ENCODE results near the gene MKS1. TPM values are rescaled to one million over a fixed set of nuclear protein-coding genes. Genes with fewer than 3 reads are reported as not detected.

The MKS1 gene
- polyA plus RNA-seq, 1 donor from 2014 or later, result 32.9 TPM

DNA sequence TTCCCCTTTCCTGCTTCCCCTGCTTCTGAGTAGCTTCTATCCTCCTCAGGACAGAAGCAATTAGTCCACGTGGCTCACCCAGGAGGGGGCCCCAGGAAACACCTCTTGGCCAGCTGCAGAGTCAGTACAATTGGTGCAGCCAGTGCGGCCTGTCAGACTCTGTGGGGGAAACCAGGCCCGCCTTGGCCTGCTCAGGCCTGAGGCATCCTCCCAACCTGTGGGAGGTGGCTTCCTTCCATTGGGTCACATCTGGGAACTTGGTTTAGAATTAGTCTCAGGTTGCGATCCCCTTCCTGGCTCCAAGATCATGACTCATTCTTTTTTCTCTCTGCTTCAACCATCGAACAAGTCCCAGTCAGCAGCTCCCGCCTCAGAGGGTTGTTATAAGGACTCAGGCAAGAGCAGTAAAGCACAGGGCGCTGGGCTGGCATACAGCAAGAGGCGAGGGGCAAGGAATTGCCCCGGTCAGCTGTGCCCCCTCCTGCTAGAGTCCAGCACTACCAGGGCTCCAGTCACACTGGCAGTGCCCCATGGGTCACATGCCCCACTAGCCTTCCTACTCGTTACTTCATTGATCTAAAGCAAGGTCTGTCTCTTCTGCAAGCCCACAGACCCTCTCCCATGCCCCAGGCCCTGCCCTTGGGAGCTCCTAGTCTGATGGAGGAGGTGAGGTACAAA lies 34.6 kb downstream of the MKS1 start:
- H3K27ac ChIP-seq (ENCODE audit: low read length), result no peak overlapping the region
- no peaks in the 10 kb centered on the region for H3K9me2 ChIP-seq (ENCODE audit: insufficient read depth, low read length)
- no peaks in the 10 kb centered on the region for H4K20me1 ChIP-seq (ENCODE audit: insufficient read depth)
- no peak overlapping the region for H3K9ac ChIP-seq (ENCODE audit: low read length)
- H3K4me2 ChIP-seq (ENCODE audit: low read length), result no peak overlapping the region
- H2AFZ ChIP-seq (ENCODE audit: low read depth, low read length), result no peak overlapping the region
- TF ChIP-seq EP300 (conservative IDR thresholded peaks at IDR 0.05; ENCODE audit: poor library complexity, severe bottlenecking) (no peak), MXI1 (conservative IDR thresholded peaks at IDR 0.05; ENCODE audit: poor library complexity, severe bottlenecking) (no peak), TAF1 (IDR thresholded peaks at IDR 0.05; ENCODE audit: low read depth) (no peak), SMC3 (conservative IDR thresholded peaks at IDR 0.05; ENCODE audit: poor library complexity) (no peak), RAD21 (conservative IDR thresholded peaks at IDR 0.05) (no peak)
- no peaks in the 10 kb centered on the region for H3K27me3 ChIP-seq (ENCODE audit: insufficient read depth, low read depth, low read length)
- H3K79me2 ChIP-seq (replicated peaks; ENCODE audit: insufficient read depth, low read length), result no peaks in the 10 kb centered on the region
- H3K4me3 ChIP-seq (ENCODE audit: low read length), result no peak overlapping the region
- H3K9me3 ChIP-seq (ENCODE audit: low read length), result no peaks in the 10 kb centered on the region
- H3F3A ChIP-seq (ENCODE audit: insufficient read depth, low read length, poor library complexity, severe bottlenecking), result no peaks in the 10 kb centered on the region
- no peaks in the 10 kb centered on the region for H3K36me3 ChIP-seq (ENCODE audit: insufficient read depth, low read length)

DNA sequence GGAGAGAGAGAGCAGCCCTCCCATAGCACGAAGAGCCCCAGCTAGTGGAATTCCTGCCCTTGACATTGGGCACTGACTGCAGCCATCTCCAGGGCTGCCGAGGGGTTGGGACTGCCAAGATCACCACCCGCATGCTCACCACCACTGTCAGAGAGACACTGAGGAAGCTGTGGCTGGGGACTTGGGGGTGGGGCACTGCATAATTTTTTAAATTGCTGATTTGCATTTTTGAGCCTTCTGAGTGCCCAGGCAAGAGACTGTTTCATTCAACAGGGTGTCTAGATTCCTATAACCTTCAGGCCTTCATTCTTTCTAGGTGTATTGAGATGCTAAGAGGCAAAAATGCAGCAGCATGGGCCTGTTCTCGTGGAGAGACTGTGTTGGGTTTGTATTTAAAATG lies 35.5 kb downstream of the MKS1 start:
- Histone ChIP-seq H3K27ac (ENCODE audit: low read length) (no peak overlapping the region), H3K9ac (ENCODE audit: low read length) (no peak overlapping the region), H3K9me2 (ENCODE audit: insufficient read depth, low read length) (no peaks in the 10 kb centered on the region), H2AFZ (ENCODE audit: low read depth, low read length) (no peak overlapping the region), H3F3A (ENCODE audit: insufficient read depth, low read length, poor library complexity, severe bottlenecking) (no peaks in the 10 kb centered on the region), H3K4me3 (ENCODE audit: low read length) (no peak overlapping the region), H3K36me3 (ENCODE audit: insufficient read depth, low read length) (no peaks in the 10 kb centered on the region), H3K79me2 (replicated peaks; ENCODE audit: insufficient read depth, low read length) (no peaks in the 10 kb centered on the region), H4K20me1 (ENCODE audit: insufficient read depth) (no peaks in the 10 kb centered on the region), H3K4me2 (ENCODE audit: low read length) (no peak overlapping the region), H3K9me3 (ENCODE audit: low read length) (no peaks in the 10 kb centered on the region), H3K27me3 (ENCODE audit: insufficient read depth, low read depth, low read length) (no peaks in the 10 kb centered on the region)
- no peak for TF ChIP-seq TAF1 (IDR thresholded peaks at IDR 0.05; ENCODE audit: low read depth)
- no peak for TF ChIP-seq EP300 (conservative IDR thresholded peaks at IDR 0.05; ENCODE audit: poor library complexity, severe bottlenecking)
- no peak for TF ChIP-seq EZH2 (IDR thresholded peaks at IDR 0.05; ENCODE audit: borderline replicate concordance, insufficient read depth, low read length, poor library complexity, severe bottlenecking)
- TF ChIP-seq, protein P1, sequence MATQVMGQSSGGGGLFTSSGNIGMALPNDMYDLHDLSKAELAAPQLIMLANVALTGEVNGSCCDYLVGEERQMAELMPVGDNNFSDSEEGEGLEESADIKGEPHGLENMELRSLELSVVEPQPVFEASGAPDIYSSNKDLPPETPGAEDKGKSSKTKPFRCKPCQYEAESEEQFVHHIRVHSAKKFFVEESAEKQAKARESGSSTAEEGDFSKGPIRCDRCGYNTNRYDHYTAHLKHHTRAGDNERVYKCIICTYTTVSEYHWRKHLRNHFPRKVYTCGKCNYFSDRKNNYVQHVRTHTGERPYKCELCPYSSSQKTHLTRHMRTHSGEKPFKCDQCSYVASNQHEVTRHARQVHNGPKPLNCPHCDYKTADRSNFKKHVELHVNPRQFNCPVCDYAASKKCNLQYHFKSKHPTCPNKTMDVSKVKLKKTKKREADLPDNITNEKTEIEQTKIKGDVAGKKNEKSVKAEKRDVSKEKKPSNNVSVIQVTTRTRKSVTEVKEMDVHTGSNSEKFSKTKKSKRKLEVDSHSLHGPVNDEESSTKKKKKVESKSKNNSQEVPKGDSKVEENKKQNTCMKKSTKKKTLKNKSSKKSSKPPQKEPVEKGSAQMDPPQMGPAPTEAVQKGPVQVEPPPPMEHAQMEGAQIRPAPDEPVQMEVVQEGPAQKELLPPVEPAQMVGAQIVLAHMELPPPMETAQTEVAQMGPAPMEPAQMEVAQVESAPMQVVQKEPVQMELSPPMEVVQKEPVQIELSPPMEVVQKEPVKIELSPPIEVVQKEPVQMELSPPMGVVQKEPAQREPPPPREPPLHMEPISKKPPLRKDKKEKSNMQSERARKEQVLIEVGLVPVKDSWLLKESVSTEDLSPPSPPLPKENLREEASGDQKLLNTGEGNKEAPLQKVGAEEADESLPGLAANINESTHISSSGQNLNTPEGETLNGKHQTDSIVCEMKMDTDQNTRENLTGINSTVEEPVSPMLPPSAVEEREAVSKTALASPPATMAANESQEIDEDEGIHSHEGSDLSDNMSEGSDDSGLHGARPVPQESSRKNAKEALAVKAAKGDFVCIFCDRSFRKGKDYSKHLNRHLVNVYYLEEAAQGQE (IDR thresholded peaks at IDR 0.05; ENCODE audit: borderline replicate concordance), result no peak
- no peak for TF ChIP-seq SMC3 (conservative IDR thresholded peaks at IDR 0.05; ENCODE audit: poor library complexity)
- no peak for TF ChIP-seq MXI1 (conservative IDR thresholded peaks at IDR 0.05; ENCODE audit: poor library complexity, severe bottlenecking)
- TF ChIP-seq POLR2AphosphoS5 (IDR thresholded peaks at IDR 0.05), result no peak
- no peak for TF ChIP-seq RAD21 (conservative IDR thresholded peaks at IDR 0.05)
- TF ChIP-seq, protein P2, sequence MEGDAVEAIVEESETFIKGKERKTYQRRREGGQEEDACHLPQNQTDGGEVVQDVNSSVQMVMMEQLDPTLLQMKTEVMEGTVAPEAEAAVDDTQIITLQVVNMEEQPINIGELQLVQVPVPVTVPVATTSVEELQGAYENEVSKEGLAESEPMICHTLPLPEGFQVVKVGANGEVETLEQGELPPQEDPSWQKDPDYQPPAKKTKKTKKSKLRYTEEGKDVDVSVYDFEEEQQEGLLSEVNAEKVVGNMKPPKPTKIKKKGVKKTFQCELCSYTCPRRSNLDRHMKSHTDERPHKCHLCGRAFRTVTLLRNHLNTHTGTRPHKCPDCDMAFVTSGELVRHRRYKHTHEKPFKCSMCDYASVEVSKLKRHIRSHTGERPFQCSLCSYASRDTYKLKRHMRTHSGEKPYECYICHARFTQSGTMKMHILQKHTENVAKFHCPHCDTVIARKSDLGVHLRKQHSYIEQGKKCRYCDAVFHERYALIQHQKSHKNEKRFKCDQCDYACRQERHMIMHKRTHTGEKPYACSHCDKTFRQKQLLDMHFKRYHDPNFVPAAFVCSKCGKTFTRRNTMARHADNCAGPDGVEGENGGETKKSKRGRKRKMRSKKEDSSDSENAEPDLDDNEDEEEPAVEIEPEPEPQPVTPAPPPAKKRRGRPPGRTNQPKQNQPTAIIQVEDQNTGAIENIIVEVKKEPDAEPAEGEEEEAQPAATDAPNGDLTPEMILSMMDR (IDR thresholded peaks at IDR 0.05; ENCODE audit: poor library complexity, severe bottlenecking), result no peak
